ENCODE measurements around the gene UBE2L3.
"Not testable (repeated sequence)": the region's sequence is repeated elsewhere in the genome, so short reads cannot be mapped to it uniquely, and the experiment has no call there.

Gene UBE2L3

GRCh38 chr22:21573293-21573734, 5.8 kb downstream of the UBE2L3 start:
- DNase-seq: no peak

GRCh38 chr22:21573750-21574494, 6.4 kb downstream of the UBE2L3 start:
- DNase-seq: no peak

GRCh38 chr22:21579474-21579851, 11.9 kb downstream of the UBE2L3 start:
- no peak for DNase-seq

- DNase-seq: not testable (repeated sequence)
Measured at GRCh38 chr22:21580623-21581007, 13.1 kb downstream of the UBE2L3 start.

- not testable (repeated sequence) for DNase-seq
Measured at GRCh38 chr22:21581009-21581713, 13.6 kb downstream of the UBE2L3 start.

GRCh38 chr22:21582801-21583740, 15.6 kb downstream of the UBE2L3 start:
- no peak for DNase-seq

GRCh38 chr22:21585389-21585788, 17.9 kb downstream of the UBE2L3 start:
- no peak for DNase-seq

- no peak for DNase-seq
Measured at GRCh38 chr22:21587803-21588611, 20.5 kb downstream of the UBE2L3 start.

GRCh38 chr22:21589396-21589795, 21.9 kb downstream of the UBE2L3 start:
- no peak for DNase-seq

- no peak for DNase-seq
Measured at GRCh38 chr22:21590809-21591641, 23.5 kb downstream of the UBE2L3 start.

GRCh38 chr22:21591695-21592094, 24.2 kb downstream of the UBE2L3 start:
- no peak for DNase-seq

GRCh38 chr22:21592422-21592821, 24.9 kb downstream of the UBE2L3 start:
- DNase-seq: no peak

GRCh38 chr22:21593406-21594232, 26.1 kb downstream of the UBE2L3 start:
- no peak for DNase-seq

GRCh38 chr22:21594865-21595452, 27.4 kb downstream of the UBE2L3 start:
- DNase-seq: no peak

GRCh38 chr22:21596356-21597135, 29.0 kb downstream of the UBE2L3 start:
- DNase-seq: not testable (repeated sequence)

GRCh38 chr22:21598302-21598701, 30.8 kb downstream of the UBE2L3 start:
- DNase-seq: no peak

- DNase-seq: no peak
Measured at GRCh38 chr22:21599053-21599893, 31.8 kb downstream of the UBE2L3 start.

GRCh38 chr22:21602579-21602978, 35.1 kb downstream of the UBE2L3 start:
- DNase-seq: no peak
